Measurements from ENCODE around the gene CCAR1.
"Not testable (repeated sequence)": the region's sequence is repeated elsewhere in the genome, so short reads cannot be mapped to it uniquely, and the experiment has no call there.

CCAR1 gene

DNA sequence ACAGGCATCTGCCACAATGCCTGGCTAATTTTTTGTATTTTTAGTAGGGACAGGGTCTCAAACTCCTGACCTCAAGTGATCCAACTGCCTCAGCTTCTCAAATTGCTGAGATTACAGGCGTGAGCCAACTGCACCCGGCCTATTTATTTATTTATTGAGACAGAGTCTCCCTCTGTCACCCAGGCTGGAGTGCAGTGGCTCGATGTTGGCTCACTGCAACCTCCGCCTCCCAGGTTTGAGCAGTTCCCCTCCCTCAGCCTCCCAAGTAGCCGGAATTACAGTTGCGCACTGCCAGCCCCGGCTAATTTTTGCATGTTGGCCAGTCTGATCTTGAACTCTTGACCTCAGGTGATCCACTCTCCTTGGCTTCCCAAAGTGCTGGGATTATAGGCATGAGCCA lies 46.4 kb downstream of the CCAR1 start:
- DNase-seq, result not testable (repeated sequence)

DNA sequence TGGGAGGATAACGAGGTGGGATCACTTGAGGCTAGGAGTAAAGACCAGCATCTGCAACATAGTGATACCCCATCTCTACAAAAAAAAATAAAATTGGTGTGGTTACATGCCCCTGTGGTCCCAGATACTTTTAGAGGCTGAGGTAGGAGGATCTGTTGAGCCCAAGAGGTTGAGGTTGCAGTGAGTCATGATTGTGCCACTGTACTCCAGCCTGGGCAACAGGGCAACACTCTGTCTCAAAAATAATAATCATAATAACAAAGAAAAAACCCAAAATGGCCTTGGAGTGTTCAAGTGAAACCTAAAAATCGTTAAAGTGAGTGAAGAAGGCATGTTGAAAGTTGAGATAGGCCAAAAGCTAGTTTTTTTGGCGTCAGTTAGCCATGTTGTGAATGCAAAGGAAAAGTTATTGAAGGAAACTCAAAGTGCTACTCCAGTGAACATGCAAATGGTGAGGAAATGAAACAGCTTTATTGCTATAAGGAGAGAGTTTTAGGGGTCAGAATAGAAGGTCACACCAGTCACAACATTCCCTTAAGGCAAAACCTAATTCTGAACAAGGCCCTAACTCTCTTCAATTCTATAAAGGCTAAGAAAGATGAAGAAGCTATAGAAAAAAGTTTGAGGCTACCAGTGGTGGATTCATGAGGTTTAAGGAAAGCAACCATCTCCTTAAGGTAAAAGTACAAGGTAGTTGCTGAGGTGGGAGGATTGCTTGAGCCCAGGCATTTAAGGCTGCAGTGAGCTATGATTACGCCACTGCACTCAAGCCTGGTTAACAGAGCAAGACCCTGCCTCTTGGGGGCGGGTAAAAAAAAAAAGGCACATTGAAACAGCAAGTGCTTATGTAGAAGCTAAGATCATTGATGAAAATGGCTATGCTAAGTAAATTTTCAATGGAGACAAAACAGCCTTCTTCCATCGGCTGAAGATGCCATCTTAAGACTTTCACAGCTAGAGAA lies 60.9 kb downstream of the CCAR1 start:
- DNase-seq, result no peak

DNA sequence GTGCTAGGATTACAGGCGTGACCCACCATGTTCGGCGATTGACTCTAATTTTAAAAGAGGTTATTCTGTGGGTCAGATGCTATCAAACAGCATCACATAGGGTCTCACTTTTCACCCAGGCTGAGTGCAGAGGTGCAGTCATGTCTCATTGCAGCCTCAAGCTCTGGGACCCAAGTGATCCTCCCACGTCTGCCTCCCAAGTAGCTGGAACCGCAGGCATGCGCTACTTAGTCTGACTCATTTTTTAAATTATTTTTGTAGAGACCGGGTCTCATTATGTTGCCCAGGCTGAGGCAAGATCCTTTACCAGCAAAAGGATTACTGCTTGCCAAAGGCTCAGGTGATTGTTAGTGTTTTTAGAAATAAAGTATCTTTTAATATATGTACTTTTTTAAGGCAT lies 63.4 kb downstream of the CCAR1 start:
- no peak for DNase-seq

DNA sequence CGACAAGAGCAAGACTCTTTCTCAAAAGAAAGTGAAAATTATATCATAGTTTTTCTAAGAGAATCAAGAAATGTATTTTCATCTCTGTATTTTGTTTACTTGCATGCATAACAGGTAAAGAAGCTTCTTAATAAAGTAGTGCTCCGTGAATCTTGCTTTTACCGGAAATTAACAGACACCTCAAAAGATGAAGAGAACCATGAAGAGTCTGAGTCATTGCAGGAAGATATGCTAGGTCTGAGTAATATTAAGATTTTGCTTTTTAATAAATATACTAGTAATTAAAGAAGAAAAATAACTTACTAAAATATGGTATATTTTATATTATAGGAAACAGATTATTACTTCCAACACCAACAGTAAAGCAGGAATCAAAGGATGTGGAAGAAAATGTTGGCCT lies 66.8 kb downstream of the CCAR1 start:
- DNase-seq, result no peak

DNA sequence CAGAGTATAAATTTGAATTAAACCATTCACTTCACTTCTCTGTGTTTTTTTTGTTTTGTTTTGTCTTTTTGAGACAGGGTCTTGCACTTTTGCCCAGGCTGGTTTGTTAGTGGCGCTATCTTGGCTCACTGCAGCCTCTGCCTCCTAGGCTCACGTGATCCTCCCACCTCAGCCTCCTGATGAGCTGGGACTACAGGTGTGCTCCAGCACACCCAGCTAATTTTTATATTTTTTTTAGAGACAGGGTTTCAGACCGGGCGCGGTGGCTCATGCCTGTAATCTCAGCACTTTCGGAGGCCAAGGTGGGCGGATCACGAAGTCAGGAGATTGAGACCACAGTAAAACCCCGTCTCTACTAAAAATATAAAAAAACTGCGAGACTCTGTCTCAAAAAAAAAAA lies 69.4 kb downstream of the CCAR1 start:
- no peak for DNase-seq

DNA sequence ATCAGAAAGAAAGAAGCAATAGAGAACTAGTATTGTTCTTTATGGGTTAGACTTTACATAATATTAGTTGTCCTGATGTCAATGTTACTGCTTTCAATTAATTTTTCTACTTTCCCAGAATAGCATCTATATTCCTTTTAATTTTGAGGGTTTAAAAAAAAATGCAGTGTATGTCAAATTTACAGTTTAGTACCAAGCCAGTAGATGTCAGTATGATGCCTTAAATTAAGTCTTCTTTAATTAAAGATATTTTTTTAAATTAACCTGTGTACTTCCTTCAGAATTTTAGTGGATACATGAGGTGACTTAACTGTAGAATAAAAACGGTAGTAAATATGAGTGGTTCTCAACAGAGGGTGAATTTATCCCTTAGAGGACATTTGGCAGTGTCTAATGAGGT lies 71.1 kb downstream of the CCAR1 start:
- no peak for DNase-seq

DNA sequence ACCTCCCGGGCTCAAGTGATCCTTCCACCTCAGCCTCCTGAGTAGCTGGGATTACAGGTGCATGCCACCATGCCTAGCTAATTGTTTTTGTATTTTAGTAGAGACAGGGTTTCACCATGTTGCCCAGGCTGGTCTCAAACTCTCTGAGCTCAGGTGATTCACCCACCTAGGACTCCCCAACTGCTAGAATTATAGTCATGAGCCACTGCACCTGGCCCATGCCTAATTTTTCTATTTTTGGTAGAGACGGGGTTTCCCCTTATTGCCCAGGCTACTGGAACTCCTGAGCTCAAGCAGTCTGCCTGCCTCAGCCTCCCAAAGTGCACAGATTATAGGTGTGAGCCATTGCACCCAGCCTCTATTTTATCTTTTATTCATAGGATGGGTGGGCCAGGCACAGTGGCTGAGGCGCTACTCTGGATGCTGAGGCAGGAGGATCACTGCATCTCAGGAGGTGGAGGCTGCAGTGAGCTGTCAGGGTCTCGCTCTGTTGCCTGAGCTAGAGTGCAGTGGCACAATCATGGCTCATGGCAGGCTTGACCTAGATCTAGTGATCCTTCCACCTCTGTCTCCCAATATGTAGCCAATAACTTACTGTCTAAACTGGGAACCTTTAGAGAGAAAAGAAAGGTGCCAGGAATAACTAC lies 75.0 kb downstream of the CCAR1 start:
- DNase-seq, result no peak

DNA sequence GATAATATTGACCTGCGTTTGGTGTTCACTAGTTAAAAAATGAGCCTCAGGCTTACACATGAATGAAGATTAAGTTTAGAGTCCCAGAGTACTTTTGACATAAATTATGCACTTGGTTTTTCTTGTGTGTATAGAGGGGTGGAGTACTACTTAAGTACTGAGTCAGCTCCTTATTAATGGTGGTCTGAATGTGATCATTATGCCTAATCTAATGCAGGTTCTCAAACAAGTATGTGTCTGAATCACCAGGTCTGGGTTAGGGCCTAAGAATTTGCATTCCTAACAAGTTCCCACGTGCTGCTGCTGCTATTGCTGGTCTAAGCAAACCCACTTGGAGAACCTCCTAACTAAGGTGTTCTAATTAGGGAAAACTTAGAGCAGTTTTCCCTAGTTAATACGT lies 75.6 kb downstream of the CCAR1 start:
- DNase-seq, result no peak

DNA sequence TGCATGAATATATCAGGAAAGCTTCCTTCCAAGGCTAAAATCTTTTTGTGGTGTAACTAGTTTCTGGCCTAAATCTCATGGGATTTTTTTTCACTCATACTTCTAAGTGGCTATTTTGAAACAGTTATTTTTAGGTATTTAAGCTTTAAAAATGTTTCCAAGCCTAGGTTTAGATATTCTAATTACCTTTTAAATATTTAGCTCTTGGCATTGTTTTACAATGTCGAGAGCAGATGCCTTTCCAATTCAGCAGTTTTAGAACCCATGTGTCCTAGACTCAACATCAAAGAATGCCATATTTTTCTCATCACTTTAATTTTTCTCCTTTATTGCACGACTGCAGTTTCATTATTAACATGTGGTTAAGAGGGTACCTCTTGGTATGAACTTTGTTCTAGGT lies 79.2 kb downstream of the CCAR1 start:
- DNase-seq, result no peak

DNA sequence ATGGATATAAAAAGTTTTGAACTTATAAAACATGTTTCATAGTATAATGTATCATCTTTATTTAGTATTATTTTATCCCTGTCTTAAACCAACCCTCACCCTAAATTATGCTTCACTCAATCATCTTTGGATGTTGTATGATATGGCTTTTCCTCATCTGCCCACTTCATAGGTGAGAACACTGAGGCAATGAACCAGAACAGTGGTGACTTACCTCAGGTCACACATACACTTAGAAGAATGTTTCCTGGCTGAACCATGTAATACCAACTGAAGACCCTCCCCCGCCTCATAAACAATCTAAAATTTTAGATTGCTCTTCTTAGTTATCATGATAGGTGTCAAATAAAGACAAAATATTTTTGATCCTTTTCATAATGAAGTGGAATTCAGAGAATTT lies 83.7 kb downstream of the CCAR1 start:
- no peak for DNase-seq

DNA sequence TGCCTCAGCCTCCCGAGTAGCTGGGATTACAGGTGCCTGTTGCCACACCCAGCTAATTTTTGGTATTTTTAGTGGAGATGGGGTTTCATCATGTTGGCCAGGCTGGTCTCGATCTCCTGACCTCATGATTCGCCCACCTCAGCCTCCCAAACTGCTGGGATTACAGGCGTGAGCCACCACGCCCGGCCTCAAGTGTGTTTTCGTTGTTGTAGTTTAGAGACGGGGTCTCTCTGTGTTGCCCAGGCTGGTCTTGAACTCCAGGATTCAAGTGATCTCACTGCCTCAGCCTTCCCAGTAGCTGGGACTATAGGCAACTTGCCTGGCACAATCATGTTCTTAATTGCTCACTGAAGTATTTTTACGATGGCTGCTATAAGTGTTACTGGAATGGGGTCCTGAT lies 89.8 kb downstream of the CCAR1 start:
- not testable (repeated sequence) for DNase-seq

DNA sequence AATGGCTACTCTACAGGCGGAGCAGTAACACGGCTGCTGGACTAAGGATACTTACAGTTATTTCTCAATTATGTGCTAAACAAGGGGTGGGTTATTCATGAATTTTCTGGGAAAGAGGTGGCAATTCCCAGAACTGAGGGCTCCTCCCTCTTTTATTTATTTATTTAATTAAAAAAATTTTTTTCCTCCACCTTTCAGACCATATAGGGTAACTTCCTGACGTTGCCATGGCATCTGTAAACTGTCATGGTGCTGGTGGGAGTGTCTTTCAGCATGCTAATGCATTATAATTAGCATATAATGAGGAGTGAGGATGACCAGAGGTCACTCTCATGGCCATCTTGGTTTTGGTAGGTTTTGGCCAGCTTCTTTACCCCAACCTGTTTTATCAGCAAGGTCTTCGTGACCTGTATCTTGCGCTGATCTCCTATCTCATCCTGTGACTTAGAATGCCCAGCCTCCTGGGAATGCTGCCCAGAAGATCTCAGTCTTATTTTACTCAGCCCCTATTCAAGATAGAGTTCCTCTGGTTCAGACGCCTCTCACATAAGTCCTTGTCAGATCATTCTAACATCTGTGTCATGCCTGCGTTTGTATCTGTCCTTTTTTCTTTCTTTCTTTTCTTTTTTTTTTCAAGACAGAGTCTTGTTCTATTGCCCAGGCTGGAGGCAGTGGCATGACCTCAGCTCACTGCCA lies 90.4 kb downstream of the CCAR1 start:
- no peak for DNase-seq

DNA sequence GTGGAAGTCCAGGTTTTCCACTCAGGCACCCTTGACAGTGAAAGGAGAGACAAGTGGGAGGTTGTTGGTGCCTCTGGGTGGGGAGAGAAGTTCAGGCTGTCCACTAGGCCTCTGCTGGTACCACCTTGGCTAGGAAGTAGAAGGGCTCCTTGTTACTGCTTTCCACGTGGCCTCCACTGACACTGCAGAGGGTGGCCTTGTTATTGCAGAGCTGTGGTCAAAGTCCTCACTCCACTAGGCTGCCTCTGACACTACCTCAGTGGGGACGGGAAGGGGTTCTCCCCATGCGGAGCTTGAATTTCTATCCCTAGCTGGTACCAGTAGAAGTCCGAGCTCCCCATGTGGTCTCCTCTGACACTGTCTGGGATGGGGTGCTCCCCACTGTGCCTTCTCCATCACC lies 91.4 kb downstream of the CCAR1 start:
- DNase-seq, result no peak

DNA sequence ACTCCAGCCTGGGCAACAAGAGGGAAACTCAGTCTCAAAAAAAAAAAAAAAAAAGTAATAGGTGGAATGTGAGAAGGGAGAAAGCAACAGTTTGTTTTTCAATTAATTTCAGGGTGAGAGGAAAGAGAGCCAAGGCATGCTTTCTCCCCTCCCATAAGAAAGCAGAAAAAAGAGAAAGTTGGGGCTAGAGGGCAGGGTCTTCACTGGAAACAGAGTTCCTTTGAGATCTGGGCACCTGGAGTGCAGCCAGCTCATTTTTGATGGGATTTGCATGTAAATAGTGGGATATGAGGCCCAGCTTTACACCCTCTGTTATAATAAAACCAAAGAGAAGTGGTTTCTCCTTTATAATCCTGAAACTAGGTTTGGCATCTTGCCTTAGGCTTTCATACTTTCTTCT lies 92.5 kb downstream of the CCAR1 start:
- DNase-seq, result no peak

DNA sequence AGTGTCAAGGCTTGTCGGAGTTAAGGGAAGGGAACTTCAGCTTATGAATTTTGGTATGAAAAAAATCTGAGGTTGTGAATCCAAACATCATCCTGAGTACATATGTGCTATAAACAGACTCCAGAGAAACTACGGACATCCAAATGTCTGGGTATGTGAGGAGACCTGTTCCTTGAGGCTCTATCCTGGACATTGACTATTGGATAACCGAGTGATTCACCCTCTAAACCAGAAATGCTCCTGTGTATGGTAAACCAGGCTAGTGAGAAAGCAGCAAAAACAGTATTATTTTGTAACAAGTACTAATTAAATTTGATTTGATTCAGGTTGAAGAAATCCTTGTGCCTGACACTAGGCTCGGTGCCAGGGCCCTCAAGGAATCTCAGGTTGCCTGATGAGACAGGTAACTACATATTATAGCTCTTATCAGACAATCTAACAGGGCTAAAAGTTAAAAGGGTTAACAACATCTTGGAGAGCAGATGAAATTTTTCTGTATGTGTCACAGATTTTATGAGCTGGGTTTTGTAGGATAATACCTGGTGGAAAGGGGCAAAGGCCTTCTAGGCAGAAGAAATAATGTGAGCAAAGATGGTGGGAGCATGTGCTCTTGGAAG lies 95.9 kb downstream of the CCAR1 start:
- DNase-seq, result no peak

DNA sequence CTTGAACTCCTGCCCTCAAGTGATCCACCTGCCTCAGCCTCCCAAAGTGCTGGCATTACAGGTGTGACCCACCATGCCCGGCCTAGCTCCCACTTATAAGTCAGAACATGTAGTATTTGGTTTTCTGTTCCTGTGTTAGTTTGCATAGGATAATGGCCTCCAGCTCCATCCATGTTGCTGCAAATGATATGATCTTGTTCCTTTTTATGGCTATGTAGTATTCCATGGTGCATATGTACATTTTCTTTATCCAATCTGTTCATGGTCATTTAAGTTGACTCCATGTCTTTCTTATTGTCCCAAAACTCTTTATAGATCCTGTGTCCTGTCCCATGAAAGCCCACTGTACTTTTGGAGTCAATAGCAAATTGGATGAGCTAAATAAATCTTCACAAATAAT lies 99.3 kb downstream of the CCAR1 start:
- DNase-seq, result not testable (repeated sequence)

DNA sequence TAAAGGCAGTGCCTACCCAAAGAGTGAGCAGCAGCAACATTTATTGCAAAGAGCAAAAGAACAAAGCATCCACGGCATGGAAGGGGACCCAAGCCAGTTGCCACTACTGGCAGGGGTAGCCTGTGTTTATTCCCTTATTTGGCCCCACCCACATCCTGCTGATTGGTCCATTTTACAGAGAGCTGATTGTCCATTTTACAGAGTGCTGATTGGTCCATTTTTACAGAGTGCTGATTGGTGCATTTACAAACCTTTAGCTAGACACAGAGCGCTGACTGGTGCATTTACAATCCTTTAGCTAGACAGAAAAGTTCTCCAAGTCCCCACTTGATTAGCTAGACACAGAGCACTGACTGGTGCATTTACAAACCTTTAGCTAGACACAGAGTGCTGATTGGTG lies 101.6 kb downstream of the CCAR1 start:
- DNase-seq, result not testable (repeated sequence)

DNA sequence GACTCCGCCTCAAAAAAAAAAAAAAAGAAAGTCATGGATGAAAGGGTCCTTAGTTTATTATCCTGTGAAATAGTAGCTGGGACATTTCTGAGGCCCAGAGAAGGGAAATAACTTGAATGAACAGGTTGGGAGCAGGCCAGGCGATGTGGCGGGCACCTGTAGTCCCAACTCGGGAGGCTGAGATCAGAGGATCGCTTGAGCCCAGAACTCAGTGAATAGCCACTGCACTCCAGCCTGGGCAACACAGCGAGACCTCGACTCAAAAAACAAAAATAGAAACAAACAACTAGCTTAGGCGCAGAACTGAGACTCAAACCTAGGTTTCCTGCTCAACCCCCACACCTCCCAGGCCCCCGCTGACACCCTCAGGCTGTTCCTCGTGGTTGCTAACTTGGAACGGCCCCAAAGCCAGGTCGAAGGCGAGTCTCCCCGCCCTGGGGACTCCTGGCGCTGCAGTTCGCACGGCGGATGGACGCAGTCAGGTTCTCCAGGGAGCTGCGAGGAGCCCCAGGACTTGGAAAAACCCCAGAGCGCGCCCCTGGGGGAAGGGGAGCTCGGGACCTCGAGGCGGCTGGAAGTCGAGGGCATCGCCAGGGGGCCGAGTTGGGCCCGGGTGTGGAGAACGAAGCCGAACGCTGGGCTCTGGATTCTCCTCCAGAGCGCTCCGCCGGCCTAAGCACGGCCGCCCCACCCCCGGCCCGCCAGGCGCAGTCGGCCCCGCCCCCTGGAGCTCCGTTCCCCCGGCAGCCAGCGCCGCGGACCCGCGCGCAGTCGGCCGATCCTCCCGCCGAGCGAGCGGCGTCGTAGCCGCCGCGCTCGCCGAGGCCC lies 105.9 kb downstream of the CCAR1 start, which contains the start of gene STOX1:
Gene STOX1 (plus strand): TSS at position 768 of the 828 bp plus-strand sequence. CDS start 93 bp downstream, outside the sequence.
- DNase-seq, result peak; percentile 50

DNA sequence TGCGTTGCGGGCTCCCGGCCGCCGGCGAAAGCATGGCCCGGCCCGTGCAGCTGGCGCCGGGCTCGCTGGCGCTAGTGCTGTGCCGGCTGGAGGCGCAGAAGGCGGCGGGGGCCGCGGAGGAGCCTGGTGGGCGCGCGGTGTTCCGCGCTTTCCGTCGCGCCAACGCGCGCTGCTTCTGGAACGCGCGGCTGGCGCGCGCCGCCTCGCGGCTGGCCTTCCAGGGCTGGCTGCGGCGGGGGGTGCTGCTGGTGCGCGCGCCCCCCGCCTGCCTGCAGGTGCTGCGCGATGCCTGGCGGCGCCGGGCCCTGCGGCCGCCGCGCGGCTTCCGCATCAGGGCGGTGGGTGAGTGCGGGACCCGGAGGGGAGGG lies 106.5 kb downstream of the CCAR1 start:
- not testable (repeated sequence) for DNase-seq

DNA sequence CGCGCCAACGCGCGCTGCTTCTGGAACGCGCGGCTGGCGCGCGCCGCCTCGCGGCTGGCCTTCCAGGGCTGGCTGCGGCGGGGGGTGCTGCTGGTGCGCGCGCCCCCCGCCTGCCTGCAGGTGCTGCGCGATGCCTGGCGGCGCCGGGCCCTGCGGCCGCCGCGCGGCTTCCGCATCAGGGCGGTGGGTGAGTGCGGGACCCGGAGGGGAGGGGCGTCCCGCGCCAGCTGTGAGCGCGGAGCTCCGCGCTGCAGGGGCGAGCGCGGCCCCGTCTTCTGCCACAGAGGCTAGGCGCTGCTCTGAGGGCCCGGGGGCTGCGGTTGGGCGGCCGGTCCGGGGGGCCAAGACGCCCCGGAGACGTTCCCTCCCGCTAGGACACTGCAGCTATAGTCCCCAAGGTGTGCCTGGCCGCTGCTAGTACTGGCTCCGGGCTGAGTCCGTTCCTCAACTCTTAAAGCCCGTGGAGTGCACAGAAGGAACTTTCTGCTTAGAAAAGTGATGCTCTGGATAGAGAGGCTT lies 107.1 kb downstream of the CCAR1 start:
- DNase-seq, result peak; percentile 6

DNA sequence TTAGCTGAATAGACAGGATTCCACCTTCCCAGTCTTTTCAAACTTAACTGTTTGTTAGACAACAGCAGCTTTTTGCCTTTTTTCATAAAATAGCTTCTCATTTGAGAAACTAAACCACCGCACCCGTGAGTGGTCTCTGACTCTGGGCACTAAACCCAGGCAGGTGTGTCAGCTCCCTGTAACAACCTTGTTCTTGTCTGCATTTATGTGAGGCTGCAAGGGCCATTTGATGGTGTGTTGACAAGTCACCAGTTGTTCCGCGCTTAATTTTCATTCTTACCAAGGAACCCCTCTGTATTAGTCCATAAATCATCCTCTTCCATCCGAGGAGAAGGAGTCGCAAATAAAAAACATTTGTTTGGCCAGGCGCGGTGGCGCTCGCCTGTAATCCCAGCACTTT lies 107.8 kb downstream of the CCAR1 start:
- DNase-seq, result no peak

DNA sequence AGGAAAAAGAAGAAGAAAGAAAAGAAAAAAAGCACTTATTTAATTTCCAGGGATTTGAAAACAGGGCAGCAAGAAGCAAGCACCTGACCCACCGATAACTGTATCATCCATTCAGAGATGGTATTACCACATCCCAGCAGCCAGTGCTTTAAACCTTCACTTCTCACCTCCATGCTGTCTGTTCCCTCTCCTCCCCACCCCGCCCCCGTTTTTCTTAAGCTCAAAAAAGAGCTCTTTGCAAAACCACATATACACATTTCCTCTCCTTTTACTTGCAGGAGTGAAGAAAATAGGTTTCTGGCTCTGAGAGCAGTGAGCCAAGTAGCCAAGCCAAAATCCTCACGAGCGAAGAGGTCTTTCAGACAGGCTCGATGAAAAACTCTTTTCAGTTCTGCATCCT lies 108.5 kb downstream of the CCAR1 start:
- no peak for DNase-seq

Measured in CD4-positive, alpha-beta T cell treated with Interferon gamma for 1 hour (primary cell).